Measurements from ENCODE around the gene SERPINB11.
"Not testable (repeated sequence)": the region's sequence is repeated elsewhere in the genome, so short reads cannot be mapped to it uniquely, and the experiment has no call there.

The SERPINB11 gene

GRCh38 chr18:63702660-63703059, at the start of gene SERPINB11:
Gene SERPINB11, plus strand, starts transcription at chr18:63702960. Its CDS starts 7,234 bp downstream, at chr18:63710194.
- DNase-seq, result no peak

- DNase-seq, result not testable (repeated sequence)
Measured at GRCh38 chr18:63658920-63659319, 43.8 kb upstream of the SERPINB11 start.

GRCh38 chr18:63661750-63662149, 41.0 kb upstream of the SERPINB11 start, which contains the start of gene SERPINB3:
Gene SERPINB3, minus strand, starts transcription at chr18:63661893. Its CDS starts 677 bp downstream, at chr18:63661216.
- not testable (repeated sequence) for DNase-seq

- DNase-seq, result no peak
Measured at GRCh38 chr18:63664571-63664970, 38.2 kb upstream of the SERPINB11 start.

GRCh38 chr18:63676526-63677323, 26.0 kb upstream of the SERPINB11 start:
- DNase-seq, result no peak

GRCh38 chr18:63677500-63678225, 25.1 kb upstream of the SERPINB11 start:
- no peak for DNase-seq

GRCh38 chr18:63679820-63680606, 22.7 kb upstream of the SERPINB11 start:
- DNase-seq, result no peak

GRCh38 chr18:63681449-63682340, 21.1 kb upstream of the SERPINB11 start:
- DNase-seq, result no peak

- DNase-seq, result no peak
Measured at GRCh38 chr18:63683152-63683551, 19.6 kb upstream of the SERPINB11 start.

GRCh38 chr18:63683890-63684289, 18.9 kb upstream of the SERPINB11 start:
- no peak for DNase-seq

- no peak for DNase-seq
Measured at GRCh38 chr18:63684718-63685117, 18.0 kb upstream of the SERPINB11 start.

- DNase-seq, result no peak
Measured at GRCh38 chr18:63686871-63687270, 15.9 kb upstream of the SERPINB11 start.

GRCh38 chr18:63689064-63689463, 13.7 kb upstream of the SERPINB11 start:
- DNase-seq, result no peak

- no peak for DNase-seq
Measured at GRCh38 chr18:63697097-63697660, 5.6 kb upstream of the SERPINB11 start.

GRCh38 chr18:63700501-63700900, 2.3 kb upstream of the SERPINB11 start:
- no peak for DNase-seq

- no peak for DNase-seq
Measured at GRCh38 chr18:63701952-63702351, 808 bp upstream of the SERPINB11 start.

GRCh38 chr18:63705401-63705800, 2.6 kb downstream of the SERPINB11 start:
- DNase-seq, result no peak

GRCh38 chr18:63707816-63708215, 5.1 kb downstream of the SERPINB11 start:
- DNase-seq, result no peak

GRCh38 chr18:63708650-63709049, 5.9 kb downstream of the SERPINB11 start:
- no peak for DNase-seq

- DNase-seq, result no peak
Measured at GRCh38 chr18:63725682-63726480, 23.1 kb downstream of the SERPINB11 start.

GRCh38 chr18:63730773-63731172, 28.0 kb downstream of the SERPINB11 start:
- DNase-seq, result no peak

Data from activated CD4-positive, alpha-beta T cell treated with anti-CD3 and anti-CD28 coated beads for 1 hour (primary cell).